GM12891 (cell line): ENCODE measurements around the gene WDR48.

Experiments
- DNase-seq: peaks from one replicate; pipeline ENCODE4 v3.0.0; 2011; ENCODE audit warnings: low spot score; ENCODE audit not compliant: insufficient read length
- FAIRE-seq: peaks from 2 replicates; lab custom pipeline; 2011; peaks lifted over from hg19 to GRCh38; lab: Jason Lieb, UNC
- PAX5 ChIP-seq: IDR thresholded peaks from 2 replicates; pipeline ENCODE4 v1.6.1; 2011; ENCODE audit warnings: low read length, moderate library complexity, mild to moderate bottlenecking; ENCODE audit not compliant: insufficient read depth, severe bottlenecking
- POLR2A ChIP-seq: IDR thresholded peaks from 2 replicates; pipeline ENCODE4 v1.6.1; 2011; ENCODE audit warnings: low read depth, low read length, control low read depth
- POLR2AphosphoS5 ChIP-seq: IDR thresholded peaks from 2 replicates; pipeline ENCODE4 v1.6.1; 2011; ENCODE audit warnings: low read depth, low read length, control low read depth
- POU2F2 ChIP-seq: IDR thresholded peaks from 2 replicates; pipeline ENCODE4 v1.6.1; 2011; ENCODE audit warnings: low read depth, mild to moderate bottlenecking, control low read depth, low read length, moderate library complexity
- SPI1 ChIP-seq: IDR thresholded peaks from 2 replicates; pipeline ENCODE4 v1.6.1; 2011; ENCODE audit warnings: low read depth, low read length, control low read depth
- TAF1 ChIP-seq: IDR thresholded peaks from 2 replicates; pipeline ENCODE4 v1.6.1; 2011; ENCODE audit warnings: low read depth, low read length, control low read depth

The WDR48 gene

GRCh38 chr3:39144095-39144747, 92.4 kb downstream of the WDR48 start:
- TF ChIP-seq TAF1, result no peak
- no peak for TF ChIP-seq POLR2A
- TF ChIP-seq POU2F2, result no peak
- no peak for TF ChIP-seq POLR2AphosphoS5
- TF ChIP-seq PAX5, result no peak
- TF ChIP-seq SPI1, result no peak
- FAIRE-seq, result no peak
- DNase-seq, result no peak

DNA sequence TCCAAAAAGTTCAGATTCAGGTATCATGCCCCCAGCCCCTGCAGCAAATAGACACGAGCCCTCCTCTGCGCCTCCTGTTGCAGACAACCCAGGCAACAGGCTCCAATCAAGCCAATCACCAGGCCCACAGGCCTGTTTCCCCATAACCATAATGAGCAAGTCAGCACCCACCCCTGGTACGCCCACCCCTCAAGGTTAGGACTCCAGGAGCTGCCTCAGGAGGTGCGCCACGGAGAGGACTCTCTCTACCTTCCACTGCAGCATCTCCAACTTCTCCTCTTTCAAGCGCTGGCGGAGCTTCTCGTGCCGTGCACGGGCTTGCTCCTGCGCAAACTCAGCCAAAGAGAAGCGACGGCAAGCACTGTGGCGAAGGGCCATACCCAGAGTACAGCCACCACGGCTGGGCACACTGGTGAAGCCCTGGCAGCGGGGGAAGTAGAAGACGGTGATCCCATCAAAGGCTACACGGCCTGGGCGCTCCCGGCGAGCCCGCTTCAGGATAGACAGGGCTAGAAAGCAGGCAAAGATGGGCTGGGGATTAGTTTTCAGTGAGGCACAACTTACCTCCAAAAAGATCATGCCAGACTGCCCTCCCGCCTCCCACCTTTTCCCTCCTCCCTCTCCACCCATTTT, 93.0 kb downstream of the WDR48 start:
- DNase-seq (no peak), FAIRE-seq (no peak)
- TF ChIP-seq SPI1, result no peak
- TF ChIP-seq POLR2AphosphoS5, result no peak
- TF ChIP-seq PAX5, result no peak
- TF ChIP-seq POU2F2, result no peak
- TF ChIP-seq TAF1, result no peak
- TF ChIP-seq POLR2A, result no peak

DNA sequence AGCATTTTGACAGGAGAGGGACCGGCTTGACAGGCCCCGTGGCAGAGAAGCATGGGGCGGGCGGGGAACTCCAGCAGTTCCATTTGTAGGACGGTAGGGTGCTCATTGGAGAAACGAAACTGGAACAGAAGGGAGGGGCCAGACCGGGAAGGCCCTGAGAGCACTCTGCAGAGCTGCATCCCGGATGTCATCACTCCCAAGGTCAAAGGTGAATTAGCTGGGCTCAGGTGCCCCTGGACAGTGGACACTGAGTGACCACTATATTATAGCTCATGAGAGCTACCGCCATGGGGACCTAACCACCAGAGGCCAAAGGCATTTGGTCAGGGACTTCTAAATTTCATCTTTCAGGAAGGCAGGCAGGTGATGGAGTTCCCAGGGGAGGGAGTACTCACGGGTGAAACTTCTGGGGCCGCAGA, 94.3 kb downstream of the WDR48 start:
- TF ChIP-seq POU2F2 (no peak), TAF1 (no peak), POLR2A (no peak), POLR2AphosphoS5 (no peak), SPI1 (no peak), PAX5 (no peak)
- DNase-seq (no peak), FAIRE-seq (no peak)
